ENCODE measurements around the gene KITLG. TPM values are rescaled to one million over a fixed set of nuclear protein-coding genes. Genes with fewer than 3 reads are reported as not detected.

The KITLG gene
- total and polyA plus RNA-seq, 12 donors, result 1.9 to 22.7 (median 9.5) TPM

- no peak for DNase-seq
- no peaks in the 10 kb centered on the region for H3K27me3 ChIP-seq
- intact Hi-C loops (cut with DNase I), result no loop called here
- 74 to 84% (median 80%) methylated on average over 3 of the region's 3 CpGs for WGBS, 4 donors
- H3K36me3 ChIP-seq (replicated peaks in 1 of 2), result no peaks in the 10 kb centered on the region
- H3K4me3 ChIP-seq, result no peak overlapping the region
- no peak overlapping the region for H3K27ac ChIP-seq
- TF ChIP-seq CTCF (IDR thresholded peaks at IDR 0.05) (no peak), POLR2A (IDR thresholded peaks at IDR 0.05) (no peak)
- H3K9me3 ChIP-seq (replicated peaks in 1 of 3), result no peaks in the 10 kb centered on the region
- H3K4me1 ChIP-seq (replicated peaks in 1 of 2), result peaks cover 4 to 14% of the 10 kb centered on the region in 2 donors
Measured at GRCh38 chr12:88472775-88473174, 107.5 kb downstream of the KITLG start.

- Histone ChIP-seq H3K9me3 (replicated peaks in 1 of 3) (no peaks in the 10 kb centered on the region), H3K36me3 (replicated peaks in 1 of 2) (no peaks in the 10 kb centered on the region), H3K4me1 (replicated peaks in 1 of 2) (peaks cover 4 to 14% of the 10 kb centered on the region in 2 donors), H3K4me3 (no peak overlapping the region), H3K27me3 (no peaks in the 10 kb centered on the region), H3K27ac (peak overlapping the region in 1 of 5 donors; percentile 3)
- intact Hi-C loops (cut with DNase I), result no loop called here
- WGBS, 4 donors, result 82 to 91% (median 88%) methylated on average over 2 of the region's 2 CpGs
- DNase-seq, result no peak
- TF ChIP-seq CTCF (IDR thresholded peaks at IDR 0.05) (no peak), POLR2A (IDR thresholded peaks at IDR 0.05) (no peak)
Measured at GRCh38 chr12:88472248-88472647, 108.0 kb downstream of the KITLG start.

GRCh38 chr12:88471331-88472045, 108.8 kb downstream of the KITLG start:
- Histone ChIP-seq H3K4me3 (no peak overlapping the region), H3K4me1 (replicated peaks in 1 of 2) (peaks cover 4 to 14% of the 10 kb centered on the region in 2 donors), H3K27me3 (no peaks in the 10 kb centered on the region), H3K36me3 (replicated peaks in 1 of 2) (no peaks in the 10 kb centered on the region), H3K9me3 (replicated peaks in 1 of 3) (no peaks in the 10 kb centered on the region), H3K27ac (peak overlapping the region in 1 of 5 donors; percentile 3)
- DNase-seq, result peak; percentile 44 to 71 (median 54)
- intact Hi-C loops (cut with DNase I), result no loop called here
- TF ChIP-seq CTCF (IDR thresholded peaks at IDR 0.05) (no peak), POLR2A (IDR thresholded peaks at IDR 0.05) (no peak)
- WGBS, 4 donors, result 63 to 80% (median 68%) methylated on average over 4 of the region's 4 CpGs

- no peaks in the 10 kb centered on the region for H3K9me3 ChIP-seq (replicated peaks in 1 of 3)
- H3K27ac ChIP-seq, result no peak overlapping the region
Measured at GRCh38 chr12:88469154-88469553, 111.1 kb downstream of the KITLG start.

More at GRCh38 chr12:88469154-88469553, 111.1 kb downstream of the KITLG start:
- no peak for DNase-seq
- no peak for TF ChIP-seq CTCF (IDR thresholded peaks at IDR 0.05)
- TF ChIP-seq POLR2A (IDR thresholded peaks at IDR 0.05), result no peak
- Histone ChIP-seq H3K36me3 (replicated peaks in 1 of 2) (no peaks in the 10 kb centered on the region), H3K4me3 (no peak overlapping the region), H3K27me3 (no peaks in the 10 kb centered on the region), H3K4me1 (replicated peaks in 1 of 2) (peaks cover 4 to 14% of the 10 kb centered on the region in 2 donors)
- WGBS, 4 donors, result 29 to 43% (median 40%) methylated on average over 1 of the region's 1 CpG
- intact Hi-C loops (cut with DNase I), result no loop called here

Measured in adrenal gland (tissue), 12 donors.